Keratinocyte (primary cell): ENCODE results near the gene CRTAP. TPM values are rescaled to one million over a fixed set of nuclear protein-coding genes. Genes with fewer than 3 reads are reported as not detected.

Source experiments
- DNase-seq: peaks from one replicate; pipeline ENCODE4 v3.0.0-alpha.2; 2011; ENCODE audit warnings: low read depth, missing footprints, low spot score
- FAIRE-seq: peaks from 2 replicates; lab custom pipeline; 2011; peaks lifted over from hg19 to GRCh38; lab: Jason Lieb, UNC
- H2AFZ ChIP-seq: 2 replicates; pipeline ENCODE4 v1.6.0; 2012; ENCODE audit warnings: low read length, control low read depth, inconsistent platforms; ENCODE audit not compliant: control insufficient read depth
- H3K27ac ChIP-seq: 2 replicates; pipeline ENCODE4 v1.5.1; 2011; ENCODE audit warnings: low read length; ENCODE audit not compliant: control insufficient read depth, insufficient read depth
- H3K27me3 ChIP-seq: 3 replicates; pipeline ENCODE4 v1.6.0; 2011; ENCODE audit warnings: low read length; ENCODE audit not compliant: control insufficient read depth, insufficient read depth; ENCODE audit errors: extremely low read depth
- H3K36me3 ChIP-seq, 2 experiments: 2 replicates in 1 of 2; 3 replicates in 1 of 2; pipeline ENCODE4 v1.5.1; 2011; ENCODE audit warnings: low read length in 2 of 2, mild to moderate bottlenecking in 1 of 2; ENCODE audit not compliant: control insufficient read depth in 2 of 2, insufficient read depth in 2 of 2; ENCODE audit errors: extremely low read depth in 1 of 2
- H3K4me1 ChIP-seq: 3 replicates; pipeline ENCODE4 v1.5.1; 2011; ENCODE audit warnings: low read length; ENCODE audit not compliant: control insufficient read depth, insufficient read depth; ENCODE audit errors: extremely low read depth
- H3K4me2 ChIP-seq: 3 replicates; pipeline ENCODE4 v1.6.0; 2011; ENCODE audit warnings: low read depth, low read length; ENCODE audit not compliant: control insufficient read depth, insufficient read depth; ENCODE audit errors: extremely low read depth
- H3K4me3 ChIP-seq, 3 experiments: fragments of 200-600 bp in 1 of 3; sonication (generic) in 1 of 3; 2 replicates in 2 of 3; 3 replicates in 1 of 3; pipeline ENCODE4 v1.5.1; 2011 to 2016; ENCODE audit warnings: low read length in 3 of 3, mild to moderate bottlenecking in 3 of 3, control low read depth in 2 of 3, inconsistent platforms in 1 of 3, low read depth in 1 of 3, mixed read lengths in 1 of 3, mixed run types in 1 of 3, moderate library complexity in 1 of 3; ENCODE audit not compliant: control insufficient read depth in 2 of 3, insufficient read depth in 2 of 3; ENCODE audit errors: extremely low read depth in 1 of 3
- H3K79me2 ChIP-seq: 2 replicates; pipeline ENCODE4 v1.6.0; 2012; ENCODE audit warnings: low read length; ENCODE audit not compliant: control insufficient read depth, insufficient read depth
- H3K9ac ChIP-seq: 3 replicates; pipeline ENCODE4 v1.6.0; 2011; ENCODE audit warnings: low read length; ENCODE audit not compliant: control insufficient read depth, insufficient read depth; ENCODE audit errors: extremely low read depth
- H3K9me1 ChIP-seq: 3 replicates; pipeline ENCODE4 v1.6.0; 2011; ENCODE audit warnings: low read length; ENCODE audit not compliant: control insufficient read depth, insufficient read depth; ENCODE audit errors: extremely low read depth
- H3K9me3 ChIP-seq: 2 replicates; pipeline ENCODE4 v1.5.1; 2012; ENCODE audit warnings: low read depth, low read length; ENCODE audit not compliant: control insufficient read depth
- H4K20me1 ChIP-seq: 3 replicates; pipeline ENCODE4 v1.6.0; 2011; ENCODE audit warnings: low read length; ENCODE audit not compliant: control insufficient read depth, insufficient read depth; ENCODE audit errors: extremely low read depth
- CTCF ChIP-seq, 3 experiments: IDR thresholded peaks in 1 of 3; conservative IDR thresholded peaks in 1 of 3; optimal IDR thresholded peaks in 1 of 3; 2 replicates in 2 of 3; 3 replicates in 1 of 3; pipeline versions ENCODE3 to v1.5.1; 2011; ENCODE audit warnings: low read length in 3 of 3, mild to moderate bottlenecking in 3 of 3, moderate library complexity in 2 of 3, control low read depth in 1 of 3, inconsistent platforms in 1 of 3; ENCODE audit not compliant: insufficient read depth in 2 of 3; ENCODE audit errors: extremely low read depth in 1 of 3
- EZH2 ChIP-seq: IDR thresholded peaks from one replicate; pipeline ENCODE4 v1.6.1; 2012; ENCODE audit warnings: inconsistent platforms, mild to moderate bottlenecking, low read length, moderate library complexity
- dilution Hi-C: fragments of 300-500 bp; cut with MboI; formaldehyde crosslinking; loops from one replicate; pipeline ENCODE4 v1.7.0; 2020; ENCODE audit warnings: low sequenced_read_pairs; ENCODE audit not compliant: extremely low pct_ligation_motif_present
- polyA plus RNA-seq, 5 experiments: library from polyadenylated mRNA; depleted of rRNA in 3 of 5; stranded (reverse) in 3 of 5; stranded (forward) in 1 of 5; unstranded in 1 of 5; fragments of >200 nt; gene quantifications; 1 replicate in 1 of 5; 2 replicates in 3 of 5; 3 replicates in 1 of 5; pipeline versions ENCODE4 v1.2.1 to v1.2.3, GENCODE V29; 2011 to 2012; ENCODE audit warnings: missing spikeins in 2 of 5, low read depth in 1 of 5, low replicate concordance in 1 of 5

Gene CRTAP
- polyA plus RNA-seq, 1 donor (not counting 4 experiments of a cell fraction or from before 2014, with no cell fraction given) = 170 TPM

- no peak for TF ChIP-seq CTCF (optimal IDR thresholded peaks at IDR 0.05 in 1 of 3, IDR thresholded peaks at IDR 0.05 in 1 of 3, conservative IDR thresholded peaks at IDR 0.05 in 1 of 3; ENCODE audit: extremely low read depth in 1 of 3, insufficient read depth in 2 of 3, low read length in 3 of 3)
- TF ChIP-seq EZH2 = no peak
- no peak overlapping the region for H3K4me3 ChIP-seq
- H3K27ac ChIP-seq = no peak overlapping the region
- H4K20me1 ChIP-seq = no peaks in the 10 kb centered on the region
- peaks cover 10% of the 10 kb centered on the region for H3K79me2 ChIP-seq
- H3K4me2 ChIP-seq = no peak overlapping the region
- no peak overlapping the region for H2AFZ ChIP-seq
- no peak overlapping the region for H3K9ac ChIP-seq
- H3K9me1 ChIP-seq = no peaks in the 10 kb centered on the region
- H3K9me3 ChIP-seq = no peaks in the 10 kb centered on the region
- dilution Hi-C loops = no loop called here
- DNase-seq = no peak
- FAIRE-seq = no peak
- peaks cover 0 to 2% of the 10 kb centered on the region in 2 experiments for H3K36me3 ChIP-seq
- H3K27me3 ChIP-seq = no peaks in the 10 kb centered on the region
- H3K4me1 ChIP-seq = no peaks in the 10 kb centered on the region
These were observed 37.8 kb upstream of the CRTAP start for GRCh38 chr3:33075995-33076394.

- Histone ChIP-seq H3K27me3 (no peaks in the 10 kb centered on the region), H3K4me1 (no peaks in the 10 kb centered on the region), H3K9me3 (no peaks in the 10 kb centered on the region), H3K9ac (no peak overlapping the region), H3K4me2 (no peak overlapping the region), H3K79me2 (peaks cover 18% of the 10 kb centered on the region), H3K9me1 (no peaks in the 10 kb centered on the region), H3K27ac (no peak overlapping the region), H3K4me3 (no peak overlapping the region), H2AFZ (no peak overlapping the region), H4K20me1 (peaks cover 5% of the 10 kb centered on the region), H3K36me3 (peaks cover 0 to 3% of the 10 kb centered on the region in 2 experiments)
- DNase-seq = no peak
- dilution Hi-C loops = no loop called here
- no peak for TF ChIP-seq EZH2
- TF ChIP-seq CTCF (optimal IDR thresholded peaks at IDR 0.05 in 1 of 3, IDR thresholded peaks at IDR 0.05 in 1 of 3, conservative IDR thresholded peaks at IDR 0.05 in 1 of 3; ENCODE audit: extremely low read depth in 1 of 3, insufficient read depth in 2 of 3, low read length in 3 of 3) = no peak
- FAIRE-seq = no peak
These were observed 36.9 kb upstream of the CRTAP start for GRCh38 chr3:33076952-33077351.
